ENCODE results near the gene TM9SF1.

- TF ChIP-seq CTCF (IDR thresholded peaks at IDR 0.05; ENCODE audit: low read length) (no peak), EZH2 (IDR thresholded peaks at IDR 0.05; ENCODE audit: borderline replicate concordance, low read length) (no peak)
These were observed 23.8 kb upstream of the TM9SF1 start for GRCh38 chr14:24219080-24219479.
